Nephron progenitor cell (in vitro differentiated cells): Measurements from ENCODE around the gene SLC23A2.

Source experiments
- DNase-seq: peaks from one replicate; pipeline ENCODE4 v3.0.0; 2021
- H3K27ac Mint-ChIP-seq: 2 replicates; pipeline ENCODE4 v1.8.0; 2021; ENCODE audit warnings: mild to moderate bottlenecking, moderate library complexity, mixed read lengths
- H3K27me3 Mint-ChIP-seq: 2 replicates; pipeline ENCODE4 v1.8.0; 2021; ENCODE audit warnings: mild to moderate bottlenecking, low read depth, mixed read lengths; ENCODE audit not compliant: poor library complexity
- H3K36me3 Mint-ChIP-seq: 2 replicates; pipeline ENCODE4 v1.8.0; 2021; ENCODE audit warnings: low read depth, mixed read lengths
- H3K4me1 Mint-ChIP-seq: 2 replicates; pipeline ENCODE4 v1.8.0; 2021; ENCODE audit warnings: mixed read lengths
- H3K4me3 Mint-ChIP-seq: 2 replicates; pipeline ENCODE4 v1.8.0; 2021; ENCODE audit warnings: mild to moderate bottlenecking, moderate library complexity, mixed read lengths
- H3K9me3 Mint-ChIP-seq: 2 replicates; pipeline ENCODE4 v1.8.0; 2021; ENCODE audit warnings: mild to moderate bottlenecking, moderate library complexity, mixed read lengths
- TF ChIP-seq, protein P1 (sequence below): fragments of 200-600 bp; sonication (generic); IDR thresholded peaks from 2 replicates; pipeline ENCODE4 v1.5.0; 2021; ENCODE audit warnings: antibody characterized with exemption

Gene SLC23A2

DNA sequence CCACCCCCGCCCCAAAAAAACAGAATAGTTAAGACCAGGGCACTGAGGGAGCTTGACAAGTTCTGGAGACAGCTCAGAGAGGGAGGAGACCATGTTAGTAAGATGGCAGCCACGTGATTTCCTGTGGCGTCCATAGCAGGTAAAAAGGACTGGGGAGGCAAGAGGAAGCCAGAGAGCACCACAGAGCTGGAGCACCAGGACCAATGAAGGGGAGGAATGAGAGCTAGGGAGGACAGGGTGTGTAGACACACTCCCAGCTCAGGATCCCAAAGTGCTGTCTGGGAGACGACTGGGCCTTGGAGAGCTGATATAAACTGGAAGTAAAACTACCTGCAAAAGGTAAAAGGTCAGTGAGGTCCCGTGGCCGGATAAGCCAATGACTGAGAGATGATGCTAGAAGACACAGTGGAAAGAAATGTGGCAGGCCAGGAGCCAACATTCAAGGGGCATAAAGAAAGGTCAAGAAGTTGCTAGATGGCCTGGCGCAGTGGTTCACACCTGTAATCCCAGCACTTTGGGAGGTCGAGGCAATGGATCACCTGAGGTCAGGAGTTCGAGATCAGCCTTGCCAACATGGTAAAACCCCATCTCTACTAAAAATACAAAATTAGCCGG is 39.0 kb downstream of the SLC23A2 start:
- Mint-ChIP-seq H3K27ac (no peak overlapping the region), H3K27me3 (peaks cover 3% of the 10 kb centered on the region)

GRCh38 chr20:4961746-4962145 is 39.6 kb downstream of the SLC23A2 start:
- DNase-seq, result no peak
- no peaks in the 10 kb centered on the region for H3K9me3 Mint-ChIP-seq
- H3K36me3 Mint-ChIP-seq, result no peaks in the 10 kb centered on the region
- H3K4me3 Mint-ChIP-seq, result no peak overlapping the region
- peaks cover 13% of the 10 kb centered on the region for H3K4me1 Mint-ChIP-seq
- H3K27ac Mint-ChIP-seq, result peak overlapping the region; percentile 80
- TF ChIP-seq, protein P1, sequence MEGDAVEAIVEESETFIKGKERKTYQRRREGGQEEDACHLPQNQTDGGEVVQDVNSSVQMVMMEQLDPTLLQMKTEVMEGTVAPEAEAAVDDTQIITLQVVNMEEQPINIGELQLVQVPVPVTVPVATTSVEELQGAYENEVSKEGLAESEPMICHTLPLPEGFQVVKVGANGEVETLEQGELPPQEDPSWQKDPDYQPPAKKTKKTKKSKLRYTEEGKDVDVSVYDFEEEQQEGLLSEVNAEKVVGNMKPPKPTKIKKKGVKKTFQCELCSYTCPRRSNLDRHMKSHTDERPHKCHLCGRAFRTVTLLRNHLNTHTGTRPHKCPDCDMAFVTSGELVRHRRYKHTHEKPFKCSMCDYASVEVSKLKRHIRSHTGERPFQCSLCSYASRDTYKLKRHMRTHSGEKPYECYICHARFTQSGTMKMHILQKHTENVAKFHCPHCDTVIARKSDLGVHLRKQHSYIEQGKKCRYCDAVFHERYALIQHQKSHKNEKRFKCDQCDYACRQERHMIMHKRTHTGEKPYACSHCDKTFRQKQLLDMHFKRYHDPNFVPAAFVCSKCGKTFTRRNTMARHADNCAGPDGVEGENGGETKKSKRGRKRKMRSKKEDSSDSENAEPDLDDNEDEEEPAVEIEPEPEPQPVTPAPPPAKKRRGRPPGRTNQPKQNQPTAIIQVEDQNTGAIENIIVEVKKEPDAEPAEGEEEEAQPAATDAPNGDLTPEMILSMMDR, result no peak
- H3K27me3 Mint-ChIP-seq, result peaks cover 3% of the 10 kb centered on the region

More for the DNA sequence above, 39.0 kb downstream of the SLC23A2 start:
- Mint-ChIP-seq H3K4me1 (peaks cover 13% of the 10 kb centered on the region), H3K36me3 (no peaks in the 10 kb centered on the region), H3K4me3 (no peak overlapping the region), H3K9me3 (no peaks in the 10 kb centered on the region)
- TF ChIP-seq, protein P1, result no peak
- DNase-seq, result no peak

GRCh38 chr20:4959592-4959991 is 41.7 kb downstream of the SLC23A2 start:
- Mint-ChIP-seq H3K27me3 (peaks cover 3% of the 10 kb centered on the region), H3K4me1 (peaks cover 23% of the 10 kb centered on the region), H3K36me3 (no peaks in the 10 kb centered on the region), H3K9me3 (no peaks in the 10 kb centered on the region), H3K4me3 (no peak overlapping the region), H3K27ac (no peak overlapping the region)
- TF ChIP-seq, protein P1, result no peak
- no peak for DNase-seq

DNA sequence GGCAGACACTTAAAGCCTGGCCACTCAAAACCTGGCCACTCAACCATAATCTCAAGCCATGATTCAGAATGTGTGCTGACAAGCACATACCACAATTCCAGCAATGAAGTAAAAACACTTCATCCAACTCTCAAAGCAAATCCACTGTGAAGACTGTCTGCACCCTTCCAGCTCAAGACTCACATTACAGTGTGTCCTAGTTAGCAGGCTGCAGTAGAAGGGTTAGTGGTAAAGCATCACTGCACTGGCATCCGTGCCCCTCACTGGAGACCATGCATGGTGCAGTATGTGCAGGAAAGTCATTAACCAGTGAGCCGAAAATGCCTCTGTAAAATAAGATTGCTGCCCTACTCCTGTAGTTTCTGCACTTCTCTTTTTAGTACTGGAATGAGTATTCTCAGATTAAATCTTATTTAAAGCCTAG is 43.4 kb downstream of the SLC23A2 start:
- Mint-ChIP-seq H3K36me3 (no peaks in the 10 kb centered on the region), H3K4me3 (no peak overlapping the region), H3K9me3 (no peaks in the 10 kb centered on the region), H3K27ac (no peak overlapping the region), H3K27me3 (peaks cover 3% of the 10 kb centered on the region), H3K4me1 (peaks cover 23% of the 10 kb centered on the region)
- no peak for DNase-seq
- TF ChIP-seq, protein P1, result no peak

DNA sequence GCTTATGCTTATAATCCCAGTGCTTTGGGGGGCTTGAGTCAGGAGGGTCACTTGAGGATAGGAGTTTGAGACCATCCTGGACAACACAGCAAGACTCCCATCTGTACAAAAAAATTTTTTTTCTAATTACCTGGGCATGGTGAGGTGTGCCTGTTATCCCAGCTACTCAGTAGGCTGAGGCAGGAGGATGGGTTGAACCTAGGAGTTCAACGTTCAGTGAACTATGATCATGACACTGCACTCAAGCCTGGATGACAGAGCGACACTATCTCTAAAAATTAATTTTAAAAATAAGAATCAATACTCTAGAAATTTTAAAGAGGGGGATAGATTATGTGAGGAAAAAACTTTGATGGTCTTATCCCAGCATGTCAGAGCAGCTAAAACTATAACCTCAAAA is 44.1 kb downstream of the SLC23A2 start:
- Mint-ChIP-seq H3K9me3 (peaks cover 3% of the 10 kb centered on the region), H3K4me1 (peaks cover 19% of the 10 kb centered on the region), H3K4me3 (no peak overlapping the region), H3K27me3 (peaks cover 3% of the 10 kb centered on the region), H3K27ac (no peak overlapping the region), H3K36me3 (peaks cover 3% of the 10 kb centered on the region)
- DNase-seq, result no peak
- TF ChIP-seq, protein P1, result no peak

DNA sequence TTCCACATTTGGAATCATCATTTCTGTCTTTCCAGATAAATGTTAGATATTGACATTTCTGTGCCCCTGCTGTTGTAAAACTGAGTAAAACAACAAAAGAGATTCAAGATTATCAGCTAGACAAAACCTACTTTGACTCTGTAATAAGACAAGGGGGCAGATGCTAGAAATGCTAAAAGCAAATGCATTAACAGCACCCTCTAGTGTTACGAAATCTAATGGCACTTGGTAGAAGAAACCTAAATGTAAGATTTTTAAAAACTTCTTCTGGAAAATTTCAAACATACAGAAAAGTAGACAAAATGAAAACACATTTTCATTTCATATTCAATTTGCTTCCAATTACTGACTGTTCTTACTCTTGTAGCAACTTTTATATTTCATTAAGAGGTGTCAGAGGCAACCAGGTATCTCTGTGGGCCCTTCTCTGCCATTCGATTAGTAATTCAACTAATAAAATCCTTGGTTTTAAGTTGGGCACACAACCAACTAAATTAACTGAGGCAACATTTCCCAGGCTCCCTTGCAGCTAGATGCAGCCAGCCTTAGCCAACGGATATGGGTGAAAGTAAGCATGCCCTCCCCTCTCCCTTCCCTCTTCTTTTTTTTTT is 45.0 kb downstream of the SLC23A2 start:
- Mint-ChIP-seq H3K4me1 (peaks cover 11% of the 10 kb centered on the region), H3K27ac (no peak overlapping the region), H3K4me3 (no peak overlapping the region), H3K9me3 (peaks cover 5% of the 10 kb centered on the region), H3K36me3 (peaks cover 7% of the 10 kb centered on the region), H3K27me3 (no peaks in the 10 kb centered on the region)
- DNase-seq, result no peak
- TF ChIP-seq, protein P1, result peak; percentile 83
